ENCODE measurements around the gene IL13. TPM values are rescaled to one million over a fixed set of nuclear protein-coding genes. Genes with fewer than 3 reads are reported as not detected.
A peak's percentile ranks its signal among the peaks of the same experiment; 100 is the strongest.

The IL13 gene
- total and polyA plus RNA-seq, 10 of the 15 experiments (the other 5 are each of a cell fraction or from before 2014, with no cell fraction given) = 0.06 to 0.40 (median 0.11) TPM; not detected in 6

DNA sequence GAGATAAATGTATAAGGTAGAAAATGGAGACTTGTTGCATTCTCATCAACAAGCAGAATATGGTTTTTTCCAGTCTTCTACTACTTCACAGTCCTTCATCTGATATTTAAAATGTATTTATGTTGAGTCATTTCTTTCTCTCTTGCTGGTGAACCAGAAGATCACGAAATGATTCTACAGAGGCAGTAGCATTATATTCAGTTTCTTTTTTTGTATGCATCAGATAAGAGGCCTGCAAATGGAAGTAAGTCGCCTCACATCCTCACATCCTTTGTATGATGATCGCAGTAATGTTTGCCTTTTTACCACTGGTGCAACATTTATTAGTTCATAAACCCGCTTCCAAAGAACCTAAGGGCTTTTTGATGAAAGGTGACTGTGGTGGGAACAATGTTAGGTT, 22.1 kb upstream of the IL13 start (continued):
- TF ChIP-seq MEF2A (IDR thresholded peaks at IDR 0.05; ENCODE audit: insufficient read depth, low read depth, low read length) = peak; percentile 87
- TF ChIP-seq IKZF2 (IDR thresholded peaks at IDR 0.05) = peak; percentile 26 to 62; a peak in 3 of 4 replicates
- TF ChIP-seq MYB (IDR thresholded peaks at IDR 0.05; ENCODE audit: borderline replicate concordance, low read depth, low read length) = no peak
- TF ChIP-seq FOXM1 (IDR thresholded peaks at IDR 0.05; ENCODE audit: low read depth, low read length) = peak; percentile 90
- TF ChIP-seq ZNF217 (IDR thresholded peaks at IDR 0.05) = peak; percentile 78; the same call in 1 of the 2 replicates
- TF ChIP-seq GATAD2B (conservative IDR thresholded peaks at IDR 0.05; ENCODE audit: low read depth) = no peak
- TF ChIP-seq IRF4 (IDR thresholded peaks at IDR 0.05; ENCODE audit: low read depth, low read length) = peak; percentile 91
- TF ChIP-seq, protein P1, sequence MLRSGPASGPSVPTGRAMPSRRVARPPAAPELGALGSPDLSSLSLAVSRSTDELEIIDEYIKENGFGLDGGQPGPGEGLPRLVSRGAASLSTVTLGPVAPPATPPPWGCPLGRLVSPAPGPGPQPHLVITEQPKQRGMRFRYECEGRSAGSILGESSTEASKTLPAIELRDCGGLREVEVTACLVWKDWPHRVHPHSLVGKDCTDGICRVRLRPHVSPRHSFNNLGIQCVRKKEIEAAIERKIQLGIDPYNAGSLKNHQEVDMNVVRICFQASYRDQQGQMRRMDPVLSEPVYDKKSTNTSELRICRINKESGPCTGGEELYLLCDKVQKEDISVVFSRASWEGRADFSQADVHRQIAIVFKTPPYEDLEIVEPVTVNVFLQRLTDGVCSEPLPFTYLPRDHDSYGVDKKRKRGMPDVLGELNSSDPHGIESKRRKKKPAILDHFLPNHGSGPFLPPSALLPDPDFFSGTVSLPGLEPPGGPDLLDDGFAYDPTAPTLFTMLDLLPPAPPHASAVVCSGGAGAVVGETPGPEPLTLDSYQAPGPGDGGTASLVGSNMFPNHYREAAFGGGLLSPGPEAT (IDR thresholded peaks at IDR 0.05; ENCODE audit: low read depth) = no peak
- TF ChIP-seq, protein P2, sequence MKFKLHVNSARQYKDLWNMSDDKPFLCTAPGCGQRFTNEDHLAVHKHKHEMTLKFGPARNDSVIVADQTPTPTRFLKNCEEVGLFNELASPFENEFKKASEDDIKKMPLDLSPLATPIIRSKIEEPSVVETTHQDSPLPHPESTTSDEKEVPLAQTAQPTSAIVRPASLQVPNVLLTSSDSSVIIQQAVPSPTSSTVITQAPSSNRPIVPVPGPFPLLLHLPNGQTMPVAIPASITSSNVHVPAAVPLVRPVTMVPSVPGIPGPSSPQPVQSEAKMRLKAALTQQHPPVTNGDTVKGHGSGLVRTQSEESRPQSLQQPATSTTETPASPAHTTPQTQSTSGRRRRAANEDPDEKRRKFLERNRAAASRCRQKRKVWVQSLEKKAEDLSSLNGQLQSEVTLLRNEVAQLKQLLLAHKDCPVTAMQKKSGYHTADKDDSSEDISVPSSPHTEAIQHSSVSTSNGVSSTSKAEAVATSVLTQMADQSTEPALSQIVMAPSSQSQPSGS (IDR thresholded peaks at IDR 0.05; ENCODE audit: low read length) = peak; percentile 94
- TF ChIP-seq DPF2 (IDR thresholded peaks at IDR 0.05) = peak; percentile 63; the same call in 1 of the 2 replicates
- TF ChIP-seq, protein P3, sequence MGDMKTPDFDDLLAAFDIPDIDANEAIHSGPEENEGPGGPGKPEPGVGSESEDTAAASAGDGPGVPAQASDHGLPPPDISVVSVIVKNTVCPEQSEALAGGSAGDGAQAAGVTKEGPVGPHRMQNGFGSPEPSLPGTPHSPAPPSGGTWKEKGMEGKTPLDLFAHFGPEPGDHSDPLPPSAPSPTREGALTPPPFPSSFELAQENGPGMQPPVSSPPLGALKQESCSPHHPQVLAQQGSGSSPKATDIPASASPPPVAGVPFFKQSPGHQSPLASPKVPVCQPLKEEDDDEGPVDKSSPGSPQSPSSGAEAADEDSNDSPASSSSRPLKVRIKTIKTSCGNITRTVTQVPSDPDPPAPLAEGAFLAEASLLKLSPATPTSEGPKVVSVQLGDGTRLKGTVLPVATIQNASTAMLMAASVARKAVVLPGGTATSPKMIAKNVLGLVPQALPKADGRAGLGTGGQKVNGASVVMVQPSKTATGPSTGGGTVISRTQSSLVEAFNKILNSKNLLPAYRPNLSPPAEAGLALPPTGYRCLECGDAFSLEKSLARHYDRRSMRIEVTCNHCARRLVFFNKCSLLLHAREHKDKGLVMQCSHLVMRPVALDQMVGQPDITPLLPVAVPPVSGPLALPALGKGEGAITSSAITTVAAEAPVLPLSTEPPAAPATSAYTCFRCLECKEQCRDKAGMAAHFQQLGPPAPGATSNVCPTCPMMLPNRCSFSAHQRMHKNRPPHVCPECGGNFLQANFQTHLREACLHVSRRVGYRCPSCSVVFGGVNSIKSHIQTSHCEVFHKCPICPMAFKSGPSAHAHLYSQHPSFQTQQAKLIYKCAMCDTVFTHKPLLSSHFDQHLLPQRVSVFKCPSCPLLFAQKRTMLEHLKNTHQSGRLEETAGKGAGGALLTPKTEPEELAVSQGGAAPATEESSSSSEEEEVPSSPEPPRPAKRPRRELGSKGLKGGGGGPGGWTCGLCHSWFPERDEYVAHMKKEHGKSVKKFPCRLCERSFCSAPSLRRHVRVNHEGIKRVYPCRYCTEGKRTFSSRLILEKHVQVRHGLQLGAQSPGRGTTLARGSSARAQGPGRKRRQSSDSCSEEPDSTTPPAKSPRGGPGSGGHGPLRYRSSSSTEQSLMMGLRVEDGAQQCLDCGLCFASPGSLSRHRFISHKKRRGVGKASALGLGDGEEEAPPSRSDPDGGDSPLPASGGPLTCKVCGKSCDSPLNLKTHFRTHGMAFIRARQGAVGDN (IDR thresholded peaks at IDR 0.05) = 0 out of 2 replicates have a peak, but pooled peaks have one; percentile 32
- TF ChIP-seq NKRF (conservative IDR thresholded peaks at IDR 0.05) = no peak
- peak; percentile 25; the same call in 1 of the 2 replicates for TF ChIP-seq ATF7 (IDR thresholded peaks at IDR 0.05; ENCODE audit: low read depth)
- no peak for TF ChIP-seq MLLT1 (IDR thresholded peaks at IDR 0.05)
- TF ChIP-seq KDM1A (IDR thresholded peaks at IDR 0.05; ENCODE audit: borderline replicate concordance) = no peak
- TF ChIP-seq PAX5 (IDR thresholded peaks at IDR 0.05; ENCODE audit: borderline replicate concordance, low read depth, low read length) = 0 out of 2 replicates have a peak, but pooled peaks have one; percentile 35
- no peak for TF ChIP-seq SMAD1 (IDR thresholded peaks at IDR 0.05; ENCODE audit: low read depth, partially characterized antibody)
- 0 out of 2 replicates have a peak, but pooled peaks have one; percentile 12 for TF ChIP-seq RAD21 (IDR thresholded peaks at IDR 0.05; ENCODE audit: insufficient read depth, low read depth, low read length)
- TF ChIP-seq ZNF24 (IDR thresholded peaks at IDR 0.05) = peak; percentile 81
- TF ChIP-seq CREM (IDR thresholded peaks at IDR 0.05; ENCODE audit: low read depth) = peak; percentile 83

Measured in GM12878 (cell line).